Uterus (tissue), 2 donors: Measurements from ENCODE around the gene GNE.
"Not testable (repeated sequence)": the region's sequence is repeated elsewhere in the genome, so short reads cannot be mapped to it uniquely, and the experiment has no call there.

ENCODE experiments used
- POLR2A ChIP-seq, 2 donors: fragments of 450-650 bp; IDR thresholded peaks; one replicate each; pipeline ENCODE4 v1.6.1; 2016; ENCODE audit warnings: antibody characterized with exemption in 2 of 2, mild to moderate bottlenecking in 1 of 2, moderate library complexity in 1 of 2
- TF ChIP-seq, protein P1 (sequence below), 4 experiments: fragments of 200-600 bp in 2 of 4; fragments of 450-650 bp in 2 of 4; sonication (generic) in 2 of 4; IDR thresholded peaks; one replicate each; pipeline ENCODE4 v1.5.1; 2016 to 2019; ENCODE audit warnings: antibody characterized with exemption in 4 of 4, mild to moderate bottlenecking in 2 of 4, moderate library complexity in 1 of 4

DNA sequence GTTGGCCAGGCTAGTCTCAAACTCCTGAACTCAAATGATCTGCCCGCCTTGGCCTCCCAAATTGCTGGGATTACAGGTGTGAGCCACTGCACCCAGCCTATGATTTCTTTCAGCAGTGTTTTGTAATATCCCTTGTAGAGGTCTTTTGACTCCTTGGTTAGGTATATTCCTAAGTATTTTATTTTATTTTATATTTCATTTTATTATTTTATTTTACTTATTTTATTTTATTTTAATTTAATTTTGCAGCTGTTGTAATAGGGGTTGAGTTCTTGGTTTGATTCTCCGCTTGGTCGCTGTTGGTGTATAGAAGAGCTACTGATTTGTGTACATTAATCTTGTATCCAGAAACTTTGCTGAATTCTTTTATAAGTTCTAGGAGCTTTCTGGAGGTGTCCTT, 18.6 kb downstream of the GNE start:
- not testable (repeated sequence) for TF ChIP-seq POLR2A (IDR thresholded peaks at IDR 0.05)
- TF ChIP-seq, protein P1, sequence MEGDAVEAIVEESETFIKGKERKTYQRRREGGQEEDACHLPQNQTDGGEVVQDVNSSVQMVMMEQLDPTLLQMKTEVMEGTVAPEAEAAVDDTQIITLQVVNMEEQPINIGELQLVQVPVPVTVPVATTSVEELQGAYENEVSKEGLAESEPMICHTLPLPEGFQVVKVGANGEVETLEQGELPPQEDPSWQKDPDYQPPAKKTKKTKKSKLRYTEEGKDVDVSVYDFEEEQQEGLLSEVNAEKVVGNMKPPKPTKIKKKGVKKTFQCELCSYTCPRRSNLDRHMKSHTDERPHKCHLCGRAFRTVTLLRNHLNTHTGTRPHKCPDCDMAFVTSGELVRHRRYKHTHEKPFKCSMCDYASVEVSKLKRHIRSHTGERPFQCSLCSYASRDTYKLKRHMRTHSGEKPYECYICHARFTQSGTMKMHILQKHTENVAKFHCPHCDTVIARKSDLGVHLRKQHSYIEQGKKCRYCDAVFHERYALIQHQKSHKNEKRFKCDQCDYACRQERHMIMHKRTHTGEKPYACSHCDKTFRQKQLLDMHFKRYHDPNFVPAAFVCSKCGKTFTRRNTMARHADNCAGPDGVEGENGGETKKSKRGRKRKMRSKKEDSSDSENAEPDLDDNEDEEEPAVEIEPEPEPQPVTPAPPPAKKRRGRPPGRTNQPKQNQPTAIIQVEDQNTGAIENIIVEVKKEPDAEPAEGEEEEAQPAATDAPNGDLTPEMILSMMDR (IDR thresholded peaks at IDR 0.05) = not testable (repeated sequence)
